GM18526 (cell line): ENCODE data around the gene NPAS3.

ENCODE experiments used
- POLR2A ChIP-seq: IDR thresholded peaks from 3 replicates; pipeline ENCODE4 v1.6.1; 2011; ENCODE audit not compliant: insufficient read length; ENCODE audit errors: extremely low read depth

The NPAS3 gene

GRCh38 chr14:33452995-33453394, 514.3 kb downstream of the NPAS3 start:
- TF ChIP-seq POLR2A: no peak

GRCh38 chr14:33454022-33454595, 515.4 kb downstream of the NPAS3 start:
- TF ChIP-seq POLR2A: no peak

DNA sequence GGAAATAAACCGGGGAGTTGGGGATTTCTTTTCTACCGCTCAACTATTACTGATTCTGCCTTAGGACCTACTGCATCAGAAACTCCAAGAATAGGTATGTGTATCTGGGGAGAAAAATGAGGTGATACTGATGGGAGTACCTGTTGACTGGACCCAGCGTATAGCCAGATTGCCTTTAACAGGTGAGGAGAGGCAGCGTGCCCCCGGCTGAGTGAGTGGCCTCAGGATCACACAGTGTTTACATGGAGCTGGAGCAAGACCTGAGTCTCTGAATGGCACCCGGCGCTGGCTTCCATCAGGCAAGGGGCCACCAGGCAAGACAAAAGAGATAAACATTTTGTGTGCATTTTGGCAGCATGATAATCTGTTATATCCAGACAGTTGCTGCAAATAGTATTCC, 516.0 kb downstream of the NPAS3 start:
- TF ChIP-seq POLR2A: no peak

DNA sequence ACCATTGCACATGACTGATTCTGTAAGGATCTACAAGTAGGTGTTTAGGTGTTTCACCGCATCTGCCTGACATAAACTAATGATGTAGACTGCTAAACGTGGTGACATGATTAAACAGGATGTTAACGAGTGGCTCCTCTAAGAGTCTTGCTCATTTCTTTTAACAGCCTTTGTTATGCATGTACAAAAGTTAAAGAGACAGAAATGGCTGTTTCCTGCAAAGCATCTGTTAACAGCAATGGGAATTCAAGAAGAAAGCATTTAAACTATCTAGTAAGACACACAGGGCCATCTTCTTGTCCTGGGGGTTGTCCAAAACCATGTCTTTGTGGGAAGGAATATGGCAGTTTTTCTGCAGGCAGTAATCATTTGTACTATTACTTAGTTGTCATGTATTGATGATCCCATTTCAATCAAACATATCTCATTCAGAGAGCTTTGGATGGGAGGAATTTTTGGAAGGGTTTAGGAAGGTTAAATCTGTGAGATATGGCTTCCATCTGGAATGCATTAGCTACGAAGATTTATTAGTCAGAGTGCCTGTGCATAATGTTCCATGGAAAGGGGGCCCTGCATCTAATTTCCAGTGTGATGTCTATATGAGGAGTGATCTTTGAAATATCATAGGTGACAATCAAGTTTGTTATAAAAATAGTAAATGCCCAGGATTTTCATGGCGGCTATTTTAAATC, 517.1 kb downstream of the NPAS3 start:
- TF ChIP-seq POLR2A: no peak

GRCh38 chr14:33457021-33457420, 518.3 kb downstream of the NPAS3 start:
- TF ChIP-seq POLR2A: no peak

DNA sequence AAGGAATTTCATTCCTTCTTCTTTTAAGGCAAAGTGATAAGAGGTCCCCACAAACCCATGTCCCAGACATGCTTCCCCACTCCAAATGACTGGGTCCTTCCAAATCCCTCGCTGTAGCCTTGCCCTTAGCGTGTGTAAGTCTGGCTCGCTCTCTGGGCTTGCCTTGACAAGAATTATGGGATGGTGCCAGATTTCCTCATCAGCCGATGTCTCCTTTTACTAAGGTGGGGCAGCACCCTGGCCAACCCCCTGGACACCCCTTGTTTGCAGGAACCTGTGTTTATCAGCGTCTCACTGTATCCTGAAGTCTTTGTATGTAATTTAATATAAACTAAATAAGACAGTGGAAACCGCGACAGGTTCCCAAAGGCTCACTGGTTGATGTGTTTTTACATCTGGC, 518.9 kb downstream of the NPAS3 start:
- no peak for TF ChIP-seq POLR2A

DNA sequence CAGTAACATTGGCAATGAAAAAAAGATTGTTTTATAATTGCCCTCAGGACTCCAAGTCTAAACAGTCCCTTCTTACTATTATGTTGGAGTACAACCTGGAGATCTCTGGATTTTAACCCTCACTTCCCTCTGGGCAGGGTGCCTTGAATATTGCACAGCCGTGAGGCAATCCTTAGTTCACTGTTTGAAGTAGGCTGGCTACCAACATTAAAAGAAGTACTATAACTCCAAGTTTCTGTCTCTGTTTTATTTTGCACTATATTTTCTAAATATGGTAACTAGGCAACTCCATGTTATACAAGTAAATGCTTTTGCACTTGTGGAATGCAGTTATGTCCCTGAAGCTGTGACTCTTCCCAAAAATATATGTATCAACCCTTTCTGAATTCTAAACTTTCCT, 521.5 kb downstream of the NPAS3 start:
- TF ChIP-seq POLR2A: no peak

DNA sequence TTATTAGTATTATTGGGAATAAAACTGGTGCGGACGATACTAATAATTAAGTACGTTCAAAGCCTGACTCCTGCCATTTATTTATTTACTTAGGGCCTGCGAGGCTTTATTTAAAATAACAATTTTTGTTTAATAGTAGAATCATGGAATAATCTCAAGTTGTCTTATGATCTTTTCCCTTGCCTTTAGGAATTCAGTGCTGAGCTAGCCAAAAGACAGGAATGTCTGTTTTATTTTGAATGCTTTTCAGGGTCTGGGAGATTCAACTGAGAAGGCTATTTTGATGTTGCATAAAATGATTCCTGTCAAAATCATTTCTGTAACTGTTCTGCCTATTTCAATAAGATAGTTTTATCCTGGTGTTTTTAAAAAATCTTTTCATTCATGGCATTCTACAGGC, 522.4 kb downstream of the NPAS3 start:
- TF ChIP-seq POLR2A: no peak

GRCh38 chr14:33463731-33464130, 525.1 kb downstream of the NPAS3 start:
- TF ChIP-seq POLR2A: no peak

GRCh38 chr14:33464254-33464962, 525.7 kb downstream of the NPAS3 start:
- no peak for TF ChIP-seq POLR2A

- no peak for TF ChIP-seq POLR2A
Measured at GRCh38 chr14:33465846-33466700, 527.4 kb downstream of the NPAS3 start.

DNA sequence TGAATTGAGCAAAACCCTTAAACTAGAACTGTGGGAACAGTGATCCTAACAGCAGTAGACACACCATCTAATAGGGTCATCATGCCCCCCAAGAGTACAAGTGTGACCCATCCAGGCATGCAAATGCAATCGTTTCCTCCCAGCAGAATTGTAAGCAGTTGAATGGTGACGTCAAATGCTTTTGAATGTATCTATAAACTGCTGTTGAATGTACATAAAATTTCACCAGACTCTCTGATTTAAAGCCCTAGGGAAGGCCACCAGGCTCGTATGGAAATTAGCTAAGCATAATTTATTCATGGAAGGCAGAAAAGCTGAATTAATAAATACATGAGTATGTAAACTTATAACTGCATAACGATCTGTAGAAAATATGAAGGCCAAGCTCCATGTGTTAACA, 529.3 kb downstream of the NPAS3 start:
- TF ChIP-seq POLR2A: no peak

GRCh38 chr14:33469898-33470297, 531.2 kb downstream of the NPAS3 start:
- no peak for TF ChIP-seq POLR2A

- TF ChIP-seq POLR2A: no peak
Measured at GRCh38 chr14:33471776-33472175, 533.1 kb downstream of the NPAS3 start.

- no peak for TF ChIP-seq POLR2A
Measured at GRCh38 chr14:33475623-33476022, 536.9 kb downstream of the NPAS3 start.
